ENCODE measurements around the gene CAVIN2.
A peak's percentile ranks its signal among the peaks of the same experiment; 100 is the strongest.

CAVIN2 gene, protein sequence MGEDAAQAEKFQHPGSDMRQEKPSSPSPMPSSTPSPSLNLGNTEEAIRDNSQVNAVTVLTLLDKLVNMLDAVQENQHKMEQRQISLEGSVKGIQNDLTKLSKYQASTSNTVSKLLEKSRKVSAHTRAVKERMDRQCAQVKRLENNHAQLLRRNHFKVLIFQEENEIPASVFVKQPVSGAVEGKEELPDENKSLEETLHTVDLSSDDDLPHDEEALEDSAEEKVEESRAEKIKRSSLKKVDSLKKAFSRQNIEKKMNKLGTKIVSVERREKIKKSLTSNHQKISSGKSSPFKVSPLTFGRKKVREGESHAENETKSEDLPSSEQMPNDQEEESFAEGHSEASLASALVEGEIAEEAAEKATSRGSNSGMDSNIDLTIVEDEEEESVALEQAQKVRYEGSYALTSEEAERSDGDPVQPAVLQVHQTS

DNA sequence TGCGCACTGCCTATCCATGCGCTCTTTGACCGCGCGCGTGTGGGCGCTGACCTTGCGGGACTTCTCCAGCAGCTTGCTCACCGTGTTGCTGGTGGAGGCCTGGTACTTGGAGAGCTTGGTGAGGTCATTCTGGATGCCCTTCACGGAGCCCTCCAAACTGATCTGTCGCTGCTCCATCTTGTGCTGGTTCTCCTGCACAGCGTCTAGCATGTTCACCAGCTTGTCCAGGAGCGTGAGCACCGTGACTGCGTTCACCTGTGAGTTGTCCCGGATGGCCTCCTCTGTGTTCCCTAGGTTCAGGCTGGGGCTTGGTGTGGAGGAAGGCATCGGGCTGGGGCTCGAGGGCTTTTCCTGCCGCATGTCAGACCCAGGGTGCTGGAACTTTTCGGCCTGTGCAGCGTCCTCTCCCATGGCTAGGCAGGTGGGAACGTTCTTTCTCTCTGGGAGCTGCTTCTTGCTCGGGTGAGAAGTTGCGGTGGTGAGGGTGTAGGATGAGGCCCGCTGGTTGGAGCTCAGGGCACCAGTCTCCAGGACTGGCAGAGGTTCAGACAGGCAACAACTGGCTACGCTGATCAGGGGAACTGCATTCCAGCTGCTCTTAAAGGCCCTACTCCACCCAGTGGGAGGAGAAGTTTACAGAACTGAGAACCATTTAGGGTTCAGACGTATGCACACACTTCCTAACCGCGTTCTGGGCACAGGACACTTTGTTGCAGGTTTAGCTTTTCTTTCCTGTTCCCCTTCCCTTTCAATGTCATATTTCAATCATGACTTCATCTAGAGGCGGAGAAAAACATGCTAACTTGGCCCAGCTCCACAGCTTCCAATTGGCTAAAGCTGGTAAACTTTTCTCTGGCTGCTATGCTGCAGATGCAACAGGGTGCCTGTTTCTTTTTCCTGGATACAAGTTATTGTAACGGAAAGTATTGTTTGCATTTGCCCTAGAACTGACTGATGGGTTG, at the start of gene CAVIN2:
TSS of gene CAVIN2 (minus strand) at position 574 of the 962 bp plus-strand sequence. CDS start at position 411, 163 bp downstream.
- no peak for DNase-seq

DNA sequence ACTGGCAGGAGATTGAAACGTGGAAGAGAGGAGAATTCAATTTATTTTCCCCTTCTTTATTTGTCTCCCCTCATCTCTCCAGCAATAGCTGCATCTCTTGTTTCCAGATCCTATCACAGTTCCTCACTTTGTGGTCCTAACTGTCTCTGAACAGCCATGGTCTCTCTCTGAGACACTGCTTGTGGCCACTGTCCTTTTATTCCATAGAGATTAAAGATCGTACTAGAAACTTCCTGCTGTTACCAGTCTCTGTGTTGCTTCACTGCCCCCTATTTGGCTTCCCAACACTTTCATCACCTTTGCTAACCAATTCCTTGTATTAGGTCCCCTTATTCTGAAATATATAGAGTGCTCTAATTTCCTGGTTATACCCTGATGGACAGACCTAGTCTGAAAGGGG, 48.9 kb upstream of the CAVIN2 start:
- DNase-seq = no peak

DNA sequence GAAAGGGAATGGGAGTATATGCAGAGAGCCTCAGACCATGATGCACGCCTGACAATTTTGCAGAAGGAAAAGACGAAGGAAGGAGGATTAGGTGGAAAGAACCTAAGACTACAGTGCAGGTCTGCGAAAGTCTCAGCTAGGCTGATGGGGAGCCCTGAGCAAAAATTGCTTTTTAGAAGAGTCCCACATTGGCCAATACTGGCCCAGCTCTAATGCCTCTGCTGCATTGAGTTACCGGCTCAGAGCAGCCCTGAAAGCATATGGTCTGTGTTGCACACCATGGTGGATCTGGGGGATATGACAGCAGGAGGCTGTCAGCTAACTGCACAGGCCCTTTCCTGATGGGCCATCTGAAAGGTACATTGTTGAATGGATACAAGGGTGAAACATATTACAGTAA, 48.3 kb upstream of the CAVIN2 start:
- no peak for DNase-seq

DNA sequence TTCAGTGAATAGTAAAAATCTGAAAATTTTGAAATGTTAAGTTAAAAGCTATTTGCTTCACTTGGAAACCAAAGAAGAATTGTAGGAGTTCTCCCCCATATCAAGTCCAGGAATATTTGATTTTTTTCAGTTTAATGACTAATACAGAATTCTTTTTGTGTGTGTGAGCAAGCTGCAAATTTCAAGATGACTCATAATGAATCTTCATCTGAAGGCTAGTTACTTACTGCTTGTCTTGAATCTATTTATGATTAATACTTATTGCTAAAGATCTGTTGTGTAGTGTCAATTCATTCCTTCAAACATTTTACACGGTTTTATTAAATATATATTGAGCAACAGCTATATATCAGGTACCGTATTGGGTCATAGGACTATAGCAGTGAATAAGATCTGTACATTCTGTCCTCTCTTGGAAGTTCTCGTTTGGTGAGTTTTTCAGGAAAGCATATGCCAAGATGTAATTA, 47.8 kb upstream of the CAVIN2 start:
- peak; percentile 15 for DNase-seq

DNA sequence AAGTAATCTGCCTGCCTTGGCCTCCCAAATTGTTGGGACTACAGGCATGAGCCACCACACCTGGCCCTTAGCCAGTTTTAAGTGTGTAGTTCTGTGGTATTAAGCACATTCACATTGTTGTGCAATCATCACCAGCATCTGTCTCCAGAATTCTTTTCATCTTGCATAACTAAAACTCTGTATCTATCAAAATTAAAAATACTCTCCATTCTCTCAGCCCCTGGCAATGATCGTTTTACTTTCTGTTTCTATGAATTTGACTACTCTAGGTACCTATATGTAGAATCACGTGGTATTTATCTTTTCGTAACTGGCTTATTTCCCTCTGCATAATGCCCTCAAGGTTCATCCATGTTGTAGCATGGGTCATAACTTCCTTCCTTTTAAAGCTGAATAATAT, 45.5 kb upstream of the CAVIN2 start:
- DNase-seq = no peak

DNA sequence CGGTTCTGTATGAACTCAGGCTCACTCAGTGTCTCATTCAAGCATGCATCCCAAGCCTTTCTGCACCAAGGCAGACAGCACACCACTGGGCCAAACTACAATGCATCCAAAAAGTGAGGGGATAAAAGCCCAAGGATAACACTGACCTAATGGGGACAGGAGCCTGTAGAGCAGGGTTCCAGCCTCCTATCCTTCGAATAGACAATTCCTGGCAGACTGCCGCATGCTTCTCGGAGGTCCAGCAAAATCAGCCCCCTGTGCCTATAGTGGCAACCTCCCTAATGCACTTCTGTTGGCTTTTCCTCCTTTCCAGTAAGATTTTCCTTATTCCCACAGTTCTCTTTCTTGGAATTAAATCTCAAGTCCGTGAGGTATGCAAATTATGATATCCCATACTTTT, 44.8 kb upstream of the CAVIN2 start:
- DNase-seq = no peak

DNA sequence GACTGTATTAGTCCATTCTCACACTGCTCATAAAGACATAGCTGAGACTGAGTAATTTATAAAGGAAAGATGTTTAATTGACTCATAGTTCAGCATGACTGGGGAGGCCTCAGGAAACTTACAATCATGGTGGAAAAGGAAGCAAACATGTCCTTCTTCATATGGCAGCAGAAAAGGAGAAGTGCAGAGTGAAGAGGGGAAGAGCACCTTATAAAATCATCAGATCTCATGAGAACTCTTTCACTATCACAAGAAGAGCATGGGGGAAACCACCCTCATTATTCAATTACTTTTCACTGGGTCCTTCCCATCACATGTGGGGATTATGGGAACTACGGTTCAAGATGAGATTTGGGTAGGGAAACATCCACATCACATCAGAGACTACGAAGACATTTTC, 43.0 kb upstream of the CAVIN2 start:
- no peak for DNase-seq

DNA sequence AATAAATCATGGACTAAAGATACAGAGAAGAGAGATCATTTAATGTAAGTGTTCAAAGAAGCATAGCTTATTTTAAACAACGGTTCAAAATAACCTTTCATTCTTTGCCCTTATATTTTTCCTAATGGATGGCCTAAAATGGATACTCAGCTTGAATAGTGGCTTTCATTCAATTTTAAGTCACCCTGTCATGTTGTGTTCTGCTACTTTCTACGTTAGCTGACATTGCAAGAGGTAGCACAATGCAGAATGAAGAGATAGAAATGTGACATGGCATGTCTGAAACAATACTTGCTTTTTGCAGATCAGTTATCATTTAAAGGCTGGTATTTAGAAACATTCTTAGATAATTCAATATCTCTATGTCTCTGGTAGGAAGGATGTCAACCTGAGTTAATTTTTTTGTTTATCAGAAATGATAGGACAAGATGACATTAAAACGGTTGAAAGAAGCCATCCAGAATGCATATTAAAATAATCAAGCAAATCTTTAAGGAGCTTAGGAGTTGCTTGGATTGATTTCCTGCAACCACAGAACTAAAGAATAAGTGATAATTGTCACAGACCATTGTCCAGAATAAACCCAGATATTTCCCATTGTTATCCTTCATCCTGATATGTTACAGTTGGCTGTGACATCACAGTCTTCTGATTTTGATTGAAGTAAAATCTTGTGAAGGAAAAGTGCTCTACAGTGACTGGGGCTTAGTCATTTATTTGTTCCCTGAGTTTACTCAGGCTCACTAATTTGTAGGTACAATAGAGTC, 41.7 kb upstream of the CAVIN2 start:
- no peak for DNase-seq

DNA sequence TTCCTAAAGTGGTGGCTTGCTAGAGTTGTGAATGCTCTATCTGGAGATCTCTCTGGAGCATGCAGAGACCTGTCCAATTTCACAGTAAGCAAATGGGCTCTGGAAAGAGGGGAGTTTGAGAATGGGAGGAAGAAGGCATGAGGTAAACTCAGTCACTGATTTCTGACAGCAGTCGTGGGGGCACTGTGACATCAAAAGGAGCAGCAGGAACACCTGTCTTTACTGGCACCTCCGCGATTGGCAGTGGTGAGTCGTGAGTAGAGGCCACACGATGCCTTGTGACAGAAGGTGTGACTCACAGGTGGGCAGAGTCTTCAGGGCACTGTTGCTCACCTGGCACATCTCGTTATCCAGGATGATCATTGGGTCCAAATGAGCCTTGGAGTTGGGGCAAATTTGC, 38.8 kb upstream of the CAVIN2 start:
- DNase-seq = no peak

DNA sequence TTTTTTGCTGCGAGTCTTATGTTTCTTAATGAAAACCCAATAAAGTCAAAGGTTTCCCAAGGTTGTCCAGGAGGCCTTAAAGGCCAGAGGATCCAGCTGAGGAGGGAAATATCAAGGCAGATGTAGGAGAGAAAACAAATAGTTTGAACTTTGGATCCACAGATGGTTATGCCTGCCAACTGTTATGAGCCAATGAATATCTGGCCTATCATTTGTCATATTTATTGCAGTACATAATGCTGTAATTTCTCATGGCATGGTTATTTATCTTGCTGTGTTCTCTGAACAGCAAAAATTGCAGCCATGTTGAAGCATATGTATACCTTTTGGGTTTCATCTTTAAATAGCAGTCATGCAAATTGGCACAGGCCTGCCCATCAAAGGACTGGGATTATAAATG, 38.2 kb upstream of the CAVIN2 start:
- DNase-seq = no peak

DNA sequence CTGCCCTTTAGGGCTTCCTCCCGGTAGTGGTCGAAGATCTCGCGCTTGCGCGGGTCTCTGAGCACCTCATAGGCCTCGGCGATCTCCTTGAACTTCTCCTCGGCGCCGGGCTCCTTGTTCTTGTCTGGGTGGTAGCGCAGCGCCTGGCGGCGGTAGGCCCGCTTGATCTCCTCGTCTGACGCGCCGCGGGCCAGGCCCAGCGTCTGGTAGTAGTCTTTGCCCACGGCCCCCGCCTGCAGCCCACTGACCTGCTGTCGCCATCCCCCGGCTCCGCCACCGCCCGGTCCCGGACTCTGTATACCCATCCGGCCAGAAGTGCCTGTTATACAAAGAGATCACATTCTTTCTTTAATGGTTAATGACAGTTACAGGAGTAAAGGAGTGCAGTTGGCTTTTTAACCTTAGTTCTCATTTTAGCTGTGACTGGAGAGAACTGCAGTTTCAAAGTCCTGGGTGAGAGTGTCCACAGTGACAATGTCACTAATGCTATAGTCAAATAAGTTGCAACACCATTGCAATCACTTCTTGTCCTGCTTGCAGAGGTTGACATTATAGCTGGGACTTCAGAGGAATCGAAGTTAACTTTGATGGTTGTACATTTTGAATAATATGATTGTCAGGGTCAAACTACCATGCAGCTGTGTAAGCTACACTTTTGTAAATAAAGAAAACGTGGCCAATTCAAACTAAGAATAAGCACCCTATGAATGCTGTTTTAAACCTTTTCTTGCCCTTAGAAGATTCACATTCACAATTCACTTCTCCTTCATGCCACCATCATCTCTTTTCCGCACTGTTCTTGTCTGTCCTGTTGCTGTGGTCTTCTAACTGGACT, 35.3 kb upstream of the CAVIN2 start:
- no peak for DNase-seq

DNA sequence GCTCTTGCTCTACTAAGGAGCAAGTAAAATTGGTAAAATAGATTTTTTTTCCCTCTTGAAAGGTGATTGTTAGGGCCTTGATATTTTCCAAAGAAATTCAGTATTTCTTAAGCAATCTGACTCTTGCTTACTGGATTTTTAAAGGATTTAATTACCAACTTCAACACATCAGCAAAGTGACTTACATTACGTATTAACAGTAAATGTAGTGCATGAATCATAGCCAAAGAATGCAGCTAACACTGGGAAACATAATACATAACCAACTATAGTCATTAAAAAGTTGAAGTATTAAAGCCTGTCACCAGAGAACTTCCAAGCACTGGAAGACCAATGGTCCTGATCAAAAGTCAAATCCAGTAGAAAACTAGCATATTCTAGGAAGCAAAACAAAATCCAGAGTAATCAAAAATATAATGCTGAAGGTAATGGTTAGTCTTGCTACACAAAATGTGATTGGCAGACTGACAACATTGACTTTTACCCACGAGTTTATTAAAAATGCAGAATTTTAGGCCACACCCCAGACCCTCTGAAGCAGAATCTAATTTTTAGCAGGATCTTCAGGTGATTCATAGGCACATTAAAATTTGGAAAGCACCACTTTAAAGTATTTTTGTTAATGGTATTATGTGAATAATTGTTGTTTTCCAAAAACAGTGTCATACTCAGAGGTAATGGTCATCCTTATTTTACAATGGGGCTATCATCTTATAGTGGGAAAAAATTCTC, 31.8 kb upstream of the CAVIN2 start:
- DNase-seq = no peak

DNA sequence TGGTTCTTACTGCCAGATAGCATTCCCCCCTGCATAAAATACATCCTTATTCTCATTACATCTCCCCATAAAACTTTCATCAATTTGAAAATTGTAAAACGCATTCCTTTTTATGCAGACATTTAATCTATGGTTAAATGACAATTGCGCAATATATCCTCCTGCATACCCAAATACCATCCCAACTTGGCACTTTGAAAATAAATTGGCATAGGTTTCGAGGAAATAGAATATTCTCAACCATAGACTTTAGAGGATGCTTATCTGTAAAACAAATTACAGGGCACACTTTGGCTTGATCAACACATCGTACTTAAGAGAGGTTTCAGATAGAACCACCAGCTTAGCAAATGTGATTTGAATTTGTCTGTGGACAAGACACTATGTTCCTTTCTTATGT, 31.0 kb upstream of the CAVIN2 start:
- DNase-seq = no peak

DNA sequence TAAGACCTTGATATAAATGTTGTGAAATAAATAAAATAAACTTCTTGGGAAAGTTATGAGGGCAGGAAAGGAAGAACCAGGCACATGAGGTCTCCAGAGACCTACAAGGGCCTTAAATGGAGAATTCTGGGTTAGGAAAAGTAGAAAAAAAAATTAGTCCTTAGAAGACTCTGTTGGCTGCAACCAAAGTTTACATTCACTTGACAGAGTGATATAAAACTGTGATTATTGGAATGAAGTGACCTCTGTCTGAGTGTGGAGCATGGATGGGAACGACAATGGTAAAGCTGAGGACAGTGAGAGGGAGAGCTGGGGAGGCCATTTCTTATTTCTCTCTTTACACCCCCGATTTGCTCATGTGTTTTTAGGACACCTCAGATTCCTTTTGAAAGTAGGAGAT, 29.0 kb upstream of the CAVIN2 start:
- no peak for DNase-seq

DNA sequence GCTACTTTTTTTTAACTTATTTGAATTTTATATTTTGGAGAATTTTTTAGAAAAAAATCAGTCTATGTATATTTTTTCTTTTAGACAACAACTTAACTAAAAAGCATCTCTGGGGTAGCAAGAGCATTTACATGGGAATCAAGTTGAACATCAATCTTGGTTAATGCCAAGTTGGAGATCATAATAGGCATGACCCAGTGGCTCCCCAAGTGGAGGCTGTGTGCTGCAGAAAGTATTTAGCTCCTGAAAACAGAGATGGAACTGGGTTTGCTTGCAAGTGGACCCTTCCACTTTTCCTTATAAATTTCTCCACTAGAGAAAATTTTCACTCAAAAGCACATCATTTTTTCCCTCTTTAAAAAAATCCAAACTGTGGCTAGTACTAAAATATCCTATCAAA, 23.9 kb upstream of the CAVIN2 start:
- DNase-seq = no peak

DNA sequence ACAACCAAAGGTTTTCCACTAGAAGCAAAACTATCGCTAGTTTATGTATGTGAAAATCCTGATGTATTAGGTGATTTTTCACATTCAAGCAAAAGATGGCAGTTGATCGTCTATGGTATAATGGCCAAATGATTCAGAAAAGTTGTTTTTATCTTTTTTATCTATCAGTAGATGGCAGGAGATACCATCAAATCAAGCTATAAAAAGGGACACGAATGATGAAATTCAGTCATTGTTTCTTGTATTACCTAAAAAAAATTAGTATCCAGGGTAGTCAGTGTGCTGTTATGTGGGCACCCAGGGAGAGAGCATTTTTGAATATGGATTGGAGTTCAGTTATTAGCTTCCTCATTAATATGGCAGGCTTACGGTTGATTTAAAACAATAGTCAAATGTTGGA, 22.9 kb upstream of the CAVIN2 start:
- no peak for DNase-seq

DNA sequence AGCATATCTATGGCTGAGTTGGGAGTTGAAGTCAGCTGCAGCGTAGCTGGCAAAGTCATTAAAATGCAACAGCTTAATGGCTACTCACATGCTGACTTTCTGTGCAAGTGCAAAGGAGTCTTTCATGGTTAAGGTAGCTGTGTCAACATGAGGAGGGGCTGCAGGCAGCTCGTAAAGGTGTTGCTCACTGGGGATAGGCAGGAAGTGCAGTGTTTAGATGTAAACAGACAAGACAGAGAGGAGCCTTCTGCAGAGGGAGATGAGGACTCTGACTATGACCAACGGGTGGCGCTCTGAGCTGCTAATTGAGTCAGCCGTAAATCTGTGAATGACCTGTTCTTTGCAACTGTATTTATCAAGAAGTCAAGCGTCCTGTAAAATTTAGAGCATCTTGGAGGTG, 22.3 kb upstream of the CAVIN2 start:
- no peak for DNase-seq

DNA sequence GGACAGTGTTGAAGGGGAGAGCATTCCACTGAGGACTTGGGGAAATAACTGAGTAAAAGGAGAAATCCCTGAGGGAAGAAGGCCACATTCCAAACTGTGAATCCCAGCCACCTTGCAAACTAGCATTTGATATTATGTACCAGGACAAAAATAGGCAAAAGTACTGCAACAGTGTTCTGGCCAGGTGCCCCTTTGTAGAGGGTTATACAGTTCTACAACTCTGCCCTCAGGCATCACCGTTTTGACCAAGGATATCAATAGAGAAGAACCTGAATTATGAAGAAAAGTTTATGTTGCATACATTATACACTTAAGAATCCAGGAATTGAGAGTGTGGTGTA, 20.6 kb upstream of the CAVIN2 start:
- DNase-seq = no peak

DNA sequence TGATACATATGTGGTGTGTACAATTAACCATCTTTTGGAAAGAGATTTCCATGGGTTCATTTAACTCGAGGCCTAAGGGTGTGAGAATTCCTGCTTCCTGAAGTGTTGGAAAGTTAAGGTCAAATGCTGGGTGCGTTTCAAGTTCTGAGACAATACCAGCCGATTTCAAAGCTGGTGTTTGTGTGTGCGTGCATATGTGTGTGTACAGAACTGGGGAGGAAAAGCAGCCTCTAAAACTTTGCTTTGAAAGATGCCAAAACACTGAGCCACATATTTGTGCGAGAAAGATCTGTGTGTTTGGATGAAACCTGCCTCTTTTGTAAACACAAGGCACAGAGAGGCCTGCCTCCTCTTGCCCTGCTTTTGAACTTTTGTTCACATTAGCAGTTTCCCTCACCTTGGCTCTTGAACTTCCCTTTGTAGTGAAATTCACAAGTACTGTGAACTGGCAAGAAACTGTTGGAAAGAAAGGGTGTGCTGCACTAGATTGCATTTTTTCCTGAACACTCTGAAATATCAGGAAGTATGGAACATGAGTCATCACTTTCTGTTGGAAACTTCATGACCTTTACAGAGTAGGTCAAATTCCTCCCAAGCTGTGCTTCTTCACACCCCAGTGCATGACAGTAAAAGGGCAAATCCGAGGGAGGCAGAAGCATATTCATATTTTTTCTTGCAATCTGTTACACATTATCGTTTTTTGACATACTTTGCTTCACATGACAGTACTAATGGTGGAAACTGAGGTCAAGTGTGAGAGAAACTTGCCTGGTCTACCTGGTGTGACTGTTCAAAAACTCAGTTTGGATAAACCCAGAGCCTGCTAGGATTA, 20.0 kb upstream of the CAVIN2 start:
- DNase-seq = no peak

DNA sequence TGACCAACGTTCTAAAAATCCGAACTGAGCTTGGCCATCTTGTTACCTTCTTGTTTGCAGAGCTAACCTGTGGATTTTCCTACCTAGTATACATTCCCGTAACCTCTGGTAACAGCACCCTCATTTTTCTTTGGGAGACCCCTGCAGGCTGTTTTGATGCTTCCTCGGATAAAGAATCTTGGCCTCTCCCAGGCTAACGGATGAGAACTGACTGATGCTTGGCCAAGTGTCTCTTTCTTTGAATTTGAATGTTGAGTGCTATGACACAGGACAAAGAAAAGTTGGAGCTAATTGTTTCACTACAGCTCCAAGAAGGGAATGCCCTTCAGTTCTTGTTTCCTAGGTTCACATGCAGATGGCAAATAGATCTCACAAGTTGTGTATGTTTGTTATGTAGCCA, 19.3 kb upstream of the CAVIN2 start:
- no peak for DNase-seq

Data from activated CD4-positive, alpha-beta T cell treated with anti-CD3 and anti-CD28 coated beads, Interleukin-10, Interleukin-2, amounts not matched to agents 100 ng/mL and 50 ng/mL, durations not matched to agents 16 hours and 8 hours (primary cell).